ENCODE results near the gene PNPT1. TPM values are rescaled to one million over a fixed set of nuclear protein-coding genes. Genes with fewer than 3 reads are reported as not detected.

Gene PNPT1
- total RNA-seq, 1 donor from 2014 or later = 27.4 TPM

- H3K27ac ChIP-seq (replicated peaks) = no peak overlapping the region
- no peak overlapping the region for H3K4me3 ChIP-seq
- no peaks in the 10 kb centered on the region for H3K9me3 ChIP-seq (replicated peaks)
- H3K27me3 ChIP-seq (ENCODE audit: low read depth) = no peaks in the 10 kb centered on the region
- peaks cover 66% of the 10 kb centered on the region for H3K4me1 ChIP-seq
- peaks cover 44% of the 10 kb centered on the region for H3K36me3 ChIP-seq
- intact Hi-C loops (cut with micrococcal nuclease) = no loop called here
- DNase-seq = no peak
- TF ChIP-seq, protein P1, sequence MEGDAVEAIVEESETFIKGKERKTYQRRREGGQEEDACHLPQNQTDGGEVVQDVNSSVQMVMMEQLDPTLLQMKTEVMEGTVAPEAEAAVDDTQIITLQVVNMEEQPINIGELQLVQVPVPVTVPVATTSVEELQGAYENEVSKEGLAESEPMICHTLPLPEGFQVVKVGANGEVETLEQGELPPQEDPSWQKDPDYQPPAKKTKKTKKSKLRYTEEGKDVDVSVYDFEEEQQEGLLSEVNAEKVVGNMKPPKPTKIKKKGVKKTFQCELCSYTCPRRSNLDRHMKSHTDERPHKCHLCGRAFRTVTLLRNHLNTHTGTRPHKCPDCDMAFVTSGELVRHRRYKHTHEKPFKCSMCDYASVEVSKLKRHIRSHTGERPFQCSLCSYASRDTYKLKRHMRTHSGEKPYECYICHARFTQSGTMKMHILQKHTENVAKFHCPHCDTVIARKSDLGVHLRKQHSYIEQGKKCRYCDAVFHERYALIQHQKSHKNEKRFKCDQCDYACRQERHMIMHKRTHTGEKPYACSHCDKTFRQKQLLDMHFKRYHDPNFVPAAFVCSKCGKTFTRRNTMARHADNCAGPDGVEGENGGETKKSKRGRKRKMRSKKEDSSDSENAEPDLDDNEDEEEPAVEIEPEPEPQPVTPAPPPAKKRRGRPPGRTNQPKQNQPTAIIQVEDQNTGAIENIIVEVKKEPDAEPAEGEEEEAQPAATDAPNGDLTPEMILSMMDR (IDR thresholded peaks at IDR 0.05; ENCODE audit: borderline replicate concordance) = no peak
Measured at GRCh38 chr2:55611997-55612396, 81.6 kb downstream of the PNPT1 start.

- TF ChIP-seq, protein P1 (IDR thresholded peaks at IDR 0.05; ENCODE audit: borderline replicate concordance) = no peak
- Histone ChIP-seq H3K4me1 (peaks cover 58% of the 10 kb centered on the region), H3K4me3 (no peak overlapping the region), H3K27ac (replicated peaks) (no peak overlapping the region), H3K9me3 (replicated peaks) (no peaks in the 10 kb centered on the region), H3K27me3 (ENCODE audit: low read depth) (no peaks in the 10 kb centered on the region), H3K36me3 (peaks cover 48% of the 10 kb centered on the region)
- intact Hi-C loops (cut with micrococcal nuclease) = no loop called here
- DNase-seq = no peak
Measured at GRCh38 chr2:55610954-55611743, 82.5 kb downstream of the PNPT1 start.

- no peaks in the 10 kb centered on the region for H3K27me3 ChIP-seq (ENCODE audit: low read depth)
- intact Hi-C loops (cut with micrococcal nuclease) = no loop called here
- H3K4me3 ChIP-seq = no peak overlapping the region
- H3K36me3 ChIP-seq = peaks cover 45% of the 10 kb centered on the region
- no peaks in the 10 kb centered on the region for H3K9me3 ChIP-seq (replicated peaks)
- H3K4me1 ChIP-seq = peaks cover 47% of the 10 kb centered on the region
- H3K27ac ChIP-seq (replicated peaks) = no peak overlapping the region
- TF ChIP-seq, protein P1 (IDR thresholded peaks at IDR 0.05; ENCODE audit: borderline replicate concordance) = no peak
- DNase-seq = no peak
Measured at GRCh38 chr2:55609938-55610578, 83.6 kb downstream of the PNPT1 start.

DNA sequence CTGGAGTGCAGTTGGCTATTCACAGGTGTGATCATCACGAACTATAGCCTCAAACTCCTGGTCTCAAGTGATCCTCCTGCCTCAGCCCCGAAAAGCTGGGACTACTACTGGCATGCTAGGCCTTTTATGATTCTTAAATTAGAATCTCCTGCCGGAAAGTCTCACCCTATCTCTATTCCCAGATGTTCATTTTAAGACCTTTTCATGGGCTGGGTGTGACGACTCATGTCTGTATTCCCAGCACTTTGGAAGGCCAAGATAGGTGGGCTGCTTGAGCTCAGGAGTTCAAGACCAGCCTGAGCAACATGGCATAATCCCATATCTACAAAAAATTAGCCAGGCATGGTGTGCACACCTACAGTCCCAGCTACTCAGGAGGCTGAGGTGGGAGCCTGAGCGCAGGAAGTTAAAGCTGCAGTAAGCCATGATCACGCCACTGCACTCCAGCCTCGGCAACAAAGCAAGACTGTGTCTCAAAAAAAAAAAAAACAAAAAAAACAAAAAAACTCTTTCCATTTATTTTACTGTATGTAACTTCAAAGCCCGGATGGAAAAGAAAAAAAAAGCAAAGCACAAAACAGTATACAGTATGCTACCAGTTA is 84.3 kb downstream of the PNPT1 start:
- no peaks in the 10 kb centered on the region for H3K27me3 ChIP-seq (ENCODE audit: low read depth)
- intact Hi-C loops (cut with micrococcal nuclease) = no loop called here
- no peaks in the 10 kb centered on the region for H3K9me3 ChIP-seq (replicated peaks)
- TF ChIP-seq, protein P1 (IDR thresholded peaks at IDR 0.05; ENCODE audit: borderline replicate concordance) = no peak
- peaks cover 37% of the 10 kb centered on the region for H3K36me3 ChIP-seq
- no peak overlapping the region for H3K27ac ChIP-seq (replicated peaks)
- DNase-seq = no peak
- peaks cover 45% of the 10 kb centered on the region for H3K4me1 ChIP-seq
- H3K4me3 ChIP-seq = no peak overlapping the region

DNA sequence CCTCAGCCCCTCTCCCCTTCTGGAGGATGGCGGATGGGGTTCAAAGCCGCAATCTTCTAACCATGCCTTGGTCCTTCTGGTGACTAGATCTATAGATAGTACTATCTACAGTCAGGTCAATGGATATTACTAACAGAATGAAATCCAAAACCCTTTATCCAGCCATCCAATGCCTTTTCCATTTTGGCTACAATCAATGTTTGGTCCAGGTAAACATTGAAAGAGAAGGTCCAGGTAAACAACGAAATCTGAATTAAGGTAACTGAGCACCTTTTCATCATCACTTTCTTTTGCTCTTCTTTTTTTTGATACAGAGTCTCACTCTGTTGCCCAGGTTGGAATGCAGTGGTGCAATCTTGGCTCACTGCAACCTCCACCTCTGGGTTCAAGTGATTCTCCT is 85.9 kb downstream of the PNPT1 start:
- no peak for DNase-seq
- Histone ChIP-seq H3K4me3 (no peak overlapping the region), H3K4me1 (peaks cover 51% of the 10 kb centered on the region), H3K27me3 (ENCODE audit: low read depth) (no peaks in the 10 kb centered on the region), H3K36me3 (peaks cover 33% of the 10 kb centered on the region), H3K9me3 (replicated peaks) (no peaks in the 10 kb centered on the region), H3K27ac (replicated peaks) (no peak overlapping the region)
- TF ChIP-seq, protein P1 (IDR thresholded peaks at IDR 0.05; ENCODE audit: borderline replicate concordance) = no peak
- intact Hi-C loops (cut with micrococcal nuclease) = no loop called here

Data from left ventricle myocardium inferior (tissue), 1 donor.